ENCODE results near the gene RYR2. TPM values are rescaled to one million over a fixed set of nuclear protein-coding genes. Genes with fewer than 3 reads are reported as not detected.

RYR2 gene
- total and polyA plus RNA-seq, 4 donors: 9.2 to 31.2 (median 17.3) TPM

GRCh38 chr1:237244778-237245177 lies 202.8 kb downstream of the RYR2 start:
- no peak overlapping the region for H3K4me3 ChIP-seq (ENCODE audit: low read depth, low read length)
- WGBS (ENCODE audit: insufficient coverage): no CpG with 5 or more reads among the region's 4 CpGs
- no peak for DNase-seq (ENCODE audit: low read depth in 4 of 6, low spot score in 6 of 6)

DNA sequence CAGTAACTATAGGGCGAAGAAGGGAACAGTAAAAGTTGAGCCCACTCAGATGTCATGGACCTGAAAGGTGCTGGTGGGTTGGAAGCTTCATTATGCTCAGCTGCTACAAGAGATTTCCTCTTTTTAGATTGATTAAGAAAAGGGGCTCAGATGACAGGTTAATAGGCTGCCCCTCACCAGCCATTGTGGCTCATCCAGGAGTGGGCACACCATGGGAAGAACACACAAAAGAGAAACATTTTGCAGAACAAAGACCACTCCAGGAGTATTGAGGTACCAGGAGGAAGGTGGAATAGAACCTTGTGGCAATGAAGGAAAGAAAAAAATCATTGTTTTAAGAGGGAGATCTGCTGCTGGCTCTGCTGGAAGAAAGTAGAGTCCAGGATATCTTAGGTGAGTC lies 205.5 kb downstream of the RYR2 start:
- Histone ChIP-seq H3K4me3 (ENCODE audit: low read depth, low read length) (no peak overlapping the region), H3K9me3 (ENCODE audit: control insufficient read depth, insufficient read depth, low read length) (peaks cover 2% of the 10 kb centered on the region), H3K36me3 (ENCODE audit: control insufficient read depth, insufficient read depth, low read length) (no peaks in the 10 kb centered on the region), H3K27me3 (ENCODE audit: control insufficient read depth, insufficient read depth, low read length) (no peaks in the 10 kb centered on the region), H3K27ac (ENCODE audit: low read depth, low read length) (no peak overlapping the region), H3K4me1 (ENCODE audit: control insufficient read depth, insufficient read depth, low read length) (no peaks in the 10 kb centered on the region)
- DNase-seq (ENCODE audit: low read depth in 4 of 6, low spot score in 6 of 6): no peak
- WGBS (ENCODE audit: insufficient coverage): 100% methylated on average over 1 of the region's 1 CpG

More at GRCh38 chr1:237244778-237245177, 202.8 kb downstream of the RYR2 start:
- Histone ChIP-seq H3K27ac (ENCODE audit: low read depth, low read length) (no peak overlapping the region), H3K27me3 (ENCODE audit: control insufficient read depth, insufficient read depth, low read length) (no peaks in the 10 kb centered on the region), H3K4me1 (ENCODE audit: control insufficient read depth, insufficient read depth, low read length) (no peaks in the 10 kb centered on the region), H3K9me3 (ENCODE audit: control insufficient read depth, insufficient read depth, low read length) (peaks cover 2% of the 10 kb centered on the region), H3K36me3 (ENCODE audit: control insufficient read depth, insufficient read depth, low read length) (no peaks in the 10 kb centered on the region)

DNA sequence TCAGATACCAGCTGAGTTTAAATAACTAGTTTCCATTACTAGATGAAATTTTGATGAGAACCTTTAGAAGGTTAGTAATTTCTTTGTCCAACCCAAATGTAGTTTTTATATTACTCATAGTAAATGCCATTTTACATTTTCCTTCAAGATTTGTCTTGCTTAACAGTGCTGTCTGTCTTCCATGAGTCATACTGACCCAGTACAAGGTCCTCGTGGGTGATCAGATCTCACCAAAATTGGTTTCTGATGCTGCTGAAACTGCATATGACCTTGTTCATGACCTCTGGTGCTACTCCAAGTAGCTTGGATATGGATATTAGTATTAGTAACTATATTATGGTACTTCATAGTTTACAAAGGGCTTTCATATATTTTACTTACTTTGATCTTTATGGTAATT lies 207.1 kb downstream of the RYR2 start:
- Histone ChIP-seq H3K36me3 (ENCODE audit: control insufficient read depth, insufficient read depth, low read length) (no peaks in the 10 kb centered on the region), H3K27ac (ENCODE audit: low read depth, low read length) (no peak overlapping the region), H3K4me3 (ENCODE audit: low read depth, low read length) (no peak overlapping the region), H3K9me3 (ENCODE audit: control insufficient read depth, insufficient read depth, low read length) (peaks cover 2% of the 10 kb centered on the region), H3K4me1 (ENCODE audit: control insufficient read depth, insufficient read depth, low read length) (no peaks in the 10 kb centered on the region), H3K27me3 (ENCODE audit: control insufficient read depth, insufficient read depth, low read length) (no peaks in the 10 kb centered on the region)
- WGBS (ENCODE audit: insufficient coverage): 88% methylated on average over 1 of the region's 1 CpG
- DNase-seq (ENCODE audit: low read depth in 4 of 6, low spot score in 6 of 6): no peak

DNA sequence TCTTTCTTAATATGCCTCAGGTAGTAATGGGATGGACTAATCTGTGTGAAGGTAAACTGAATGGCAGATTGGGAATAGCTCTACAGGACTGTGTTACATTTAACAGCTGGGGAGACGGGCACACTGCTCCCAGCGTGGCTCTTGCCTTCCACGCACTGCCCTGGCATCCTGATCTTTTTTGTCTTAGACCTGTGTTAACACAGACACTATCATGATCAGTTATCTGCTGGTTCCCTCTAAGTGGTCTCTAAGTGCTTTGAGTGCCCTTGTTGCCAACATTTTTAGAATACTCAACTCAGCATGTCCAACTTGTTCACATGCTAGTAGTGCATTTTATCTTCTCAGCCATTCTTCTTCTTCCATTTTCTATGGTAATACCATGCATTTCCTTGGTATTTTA lies 208.1 kb downstream of the RYR2 start:
- Histone ChIP-seq H3K27me3 (ENCODE audit: control insufficient read depth, insufficient read depth, low read length) (no peaks in the 10 kb centered on the region), H3K4me1 (ENCODE audit: control insufficient read depth, insufficient read depth, low read length) (no peaks in the 10 kb centered on the region), H3K27ac (ENCODE audit: low read depth, low read length) (no peak overlapping the region), H3K36me3 (ENCODE audit: control insufficient read depth, insufficient read depth, low read length) (no peaks in the 10 kb centered on the region), H3K4me3 (ENCODE audit: low read depth, low read length) (no peak overlapping the region), H3K9me3 (ENCODE audit: control insufficient read depth, insufficient read depth, low read length) (no peaks in the 10 kb centered on the region)
- WGBS (ENCODE audit: insufficient coverage): 92% methylated on average over 3 of the region's 3 CpGs
- no peak for DNase-seq (ENCODE audit: low read depth in 4 of 6, low spot score in 6 of 6)

GRCh38 chr1:237255071-237255470 lies 213.1 kb downstream of the RYR2 start:
- no peak for DNase-seq (ENCODE audit: low read depth in 4 of 6, low spot score in 6 of 6)
- no CpG with 5 or more reads among the region's 1 CpG for WGBS (ENCODE audit: insufficient coverage)
- Histone ChIP-seq H3K27ac (ENCODE audit: low read depth, low read length) (no peak overlapping the region), H3K36me3 (ENCODE audit: control insufficient read depth, insufficient read depth, low read length) (no peaks in the 10 kb centered on the region), H3K4me1 (ENCODE audit: control insufficient read depth, insufficient read depth, low read length) (no peaks in the 10 kb centered on the region), H3K4me3 (ENCODE audit: low read depth, low read length) (no peak overlapping the region), H3K9me3 (ENCODE audit: control insufficient read depth, insufficient read depth, low read length) (no peaks in the 10 kb centered on the region), H3K27me3 (ENCODE audit: control insufficient read depth, insufficient read depth, low read length) (no peaks in the 10 kb centered on the region)

DNA sequence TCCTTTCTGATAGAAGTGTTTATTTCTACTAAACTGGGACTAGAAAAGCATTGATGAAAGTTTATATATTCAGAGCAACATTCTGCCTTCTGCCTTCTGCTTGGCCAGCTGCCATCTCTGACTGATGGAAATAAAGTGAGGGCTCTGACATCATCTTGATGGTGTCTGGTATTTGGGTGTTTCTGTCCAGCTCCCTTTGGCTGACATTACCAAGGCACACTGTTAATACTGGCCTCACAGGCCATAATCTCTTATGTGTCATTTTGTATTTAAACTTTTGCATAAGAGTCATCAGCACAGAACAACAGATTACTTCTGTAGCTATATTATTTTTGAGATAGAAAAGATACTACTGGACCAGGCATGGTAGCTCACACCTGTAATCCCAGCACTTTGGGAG lies 216.9 kb downstream of the RYR2 start:
- Histone ChIP-seq H3K27me3 (ENCODE audit: control insufficient read depth, insufficient read depth, low read length) (no peaks in the 10 kb centered on the region), H3K36me3 (ENCODE audit: control insufficient read depth, insufficient read depth, low read length) (no peaks in the 10 kb centered on the region), H3K4me3 (ENCODE audit: low read depth, low read length) (no peak overlapping the region), H3K27ac (ENCODE audit: low read depth, low read length) (no peak overlapping the region), H3K4me1 (ENCODE audit: control insufficient read depth, insufficient read depth, low read length) (no peaks in the 10 kb centered on the region), H3K9me3 (ENCODE audit: control insufficient read depth, insufficient read depth, low read length) (no peaks in the 10 kb centered on the region)
- peak in 1 of 6 donors; percentile 42 for DNase-seq (ENCODE audit: low read depth in 4 of 6, low spot score in 6 of 6)

DNA sequence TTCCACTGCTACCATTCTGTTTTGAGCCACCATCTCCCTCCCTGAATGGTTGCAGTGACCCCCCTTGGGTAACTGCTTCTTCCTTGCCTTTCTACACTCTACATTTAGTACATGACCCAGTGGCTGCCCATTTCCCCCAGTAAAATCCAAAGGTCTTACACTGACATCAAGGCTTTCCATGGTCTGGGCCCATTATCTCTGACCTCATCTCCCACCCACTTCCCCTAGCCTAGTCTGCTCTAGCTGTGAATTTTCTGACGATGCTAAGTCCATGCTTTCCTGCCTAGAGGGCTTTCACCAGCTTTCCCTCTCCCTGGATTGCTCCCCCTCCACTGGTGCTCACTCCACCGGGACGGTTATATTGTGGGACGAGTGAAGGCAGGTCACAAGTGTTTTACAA lies 219.2 kb downstream of the RYR2 start:
- H3K27ac ChIP-seq (ENCODE audit: low read depth, low read length): no peak overlapping the region
- H3K27me3 ChIP-seq (ENCODE audit: control insufficient read depth, insufficient read depth, low read length): no peaks in the 10 kb centered on the region
- H3K4me1 ChIP-seq (ENCODE audit: control insufficient read depth, insufficient read depth, low read length): no peaks in the 10 kb centered on the region
- H3K36me3 ChIP-seq (ENCODE audit: control insufficient read depth, insufficient read depth, low read length): no peaks in the 10 kb centered on the region
- DNase-seq (ENCODE audit: low read depth in 4 of 6, low spot score in 6 of 6): no peak
- 88% methylated on average over 4 of the region's 4 CpGs for WGBS (ENCODE audit: insufficient coverage)
- H3K4me3 ChIP-seq (ENCODE audit: low read depth, low read length): no peak overlapping the region
- H3K9me3 ChIP-seq (ENCODE audit: control insufficient read depth, insufficient read depth, low read length): no peaks in the 10 kb centered on the region

- WGBS (ENCODE audit: insufficient coverage): no CpG with 5 or more reads among the region's 2 CpGs
- Histone ChIP-seq H3K27me3 (ENCODE audit: control insufficient read depth, insufficient read depth, low read length) (no peaks in the 10 kb centered on the region), H3K4me1 (ENCODE audit: control insufficient read depth, insufficient read depth, low read length) (no peaks in the 10 kb centered on the region), H3K27ac (ENCODE audit: low read depth, low read length) (no peak overlapping the region), H3K36me3 (ENCODE audit: control insufficient read depth, insufficient read depth, low read length) (no peaks in the 10 kb centered on the region), H3K4me3 (ENCODE audit: low read depth, low read length) (no peak overlapping the region), H3K9me3 (ENCODE audit: control insufficient read depth, insufficient read depth, low read length) (no peaks in the 10 kb centered on the region)
- DNase-seq (ENCODE audit: low read depth in 4 of 6, low spot score in 6 of 6): no peak
Measured at GRCh38 chr1:237267743-237268142, 225.8 kb downstream of the RYR2 start.

DNA sequence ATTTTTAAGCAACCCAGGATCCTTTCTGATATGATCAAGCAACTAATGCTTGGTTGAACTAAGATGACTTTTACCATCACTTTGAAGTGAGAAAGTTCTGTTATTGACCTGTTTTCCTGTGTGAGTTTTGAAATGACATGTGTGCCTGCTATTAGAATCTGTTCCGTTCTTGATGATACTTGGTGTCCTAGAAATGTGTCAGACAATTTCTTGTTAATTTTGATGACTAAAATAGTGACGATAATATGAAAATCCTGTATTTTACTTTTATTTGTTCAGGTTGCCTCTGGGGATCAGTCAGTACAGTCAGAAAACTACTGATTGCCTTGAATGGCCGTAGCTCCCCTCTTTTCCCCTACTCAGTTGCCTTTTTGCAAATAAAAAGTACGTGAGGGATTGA lies 228.0 kb downstream of the RYR2 start:
- no peaks in the 10 kb centered on the region for H3K36me3 ChIP-seq (ENCODE audit: control insufficient read depth, insufficient read depth, low read length)
- no peaks in the 10 kb centered on the region for H3K4me1 ChIP-seq (ENCODE audit: control insufficient read depth, insufficient read depth, low read length)
- H3K27ac ChIP-seq (ENCODE audit: low read depth, low read length): no peak overlapping the region
- DNase-seq (ENCODE audit: low read depth in 4 of 6, low spot score in 6 of 6): no peak
- 100% methylated on average over 1 of the region's 4 CpGs for WGBS (ENCODE audit: insufficient coverage)
- no peaks in the 10 kb centered on the region for H3K9me3 ChIP-seq (ENCODE audit: control insufficient read depth, insufficient read depth, low read length)
- no peaks in the 10 kb centered on the region for H3K27me3 ChIP-seq (ENCODE audit: control insufficient read depth, insufficient read depth, low read length)
- no peak overlapping the region for H3K4me3 ChIP-seq (ENCODE audit: low read depth, low read length)

GRCh38 chr1:237270353-237270752 lies 228.4 kb downstream of the RYR2 start:
- Histone ChIP-seq H3K27me3 (ENCODE audit: control insufficient read depth, insufficient read depth, low read length) (no peaks in the 10 kb centered on the region), H3K36me3 (ENCODE audit: control insufficient read depth, insufficient read depth, low read length) (no peaks in the 10 kb centered on the region), H3K9me3 (ENCODE audit: control insufficient read depth, insufficient read depth, low read length) (no peaks in the 10 kb centered on the region), H3K27ac (ENCODE audit: low read depth, low read length) (no peak overlapping the region), H3K4me1 (ENCODE audit: control insufficient read depth, insufficient read depth, low read length) (no peaks in the 10 kb centered on the region), H3K4me3 (ENCODE audit: low read depth, low read length) (no peak overlapping the region)
- no CpG with 5 or more reads among the region's 3 CpGs for WGBS (ENCODE audit: insufficient coverage)
- no peak for DNase-seq (ENCODE audit: low read depth in 4 of 6, low spot score in 6 of 6)
